Mesendoderm (in vitro differentiated cells): ENCODE measurements around the gene LCLAT1.
"Not testable (repeated sequence)": the region's sequence is repeated elsewhere in the genome, so short reads cannot be mapped to it uniquely, and the experiment has no call there.

Source experiments
- DNase-seq: peaks from one replicate; pipeline ENCODE4 v3.0.0; 2013
- H2AK5ac ChIP-seq: 2 replicates; pipeline ENCODE4 v1.6.1; 2013; ENCODE audit warnings: low read length, inconsistent platforms
- H2BK120ac ChIP-seq: 2 replicates; pipeline ENCODE4 v1.6.1; 2013; ENCODE audit warnings: low read depth, mild to moderate bottlenecking, low read length, moderate library complexity, mixed read lengths
- H2BK15ac ChIP-seq: replicated peaks from 2 replicates; pipeline ENCODE4 v1.6.1; 2013; ENCODE audit warnings: low read depth, mild to moderate bottlenecking, moderate library complexity
- H2BK5ac ChIP-seq: 2 replicates; pipeline ENCODE4 v1.6.1; 2013; ENCODE audit warnings: low read length, inconsistent platforms
- H3K18ac ChIP-seq: 2 replicates; pipeline ENCODE4 v1.6.1; 2013; ENCODE audit warnings: mild to moderate bottlenecking, low read length, mixed read lengths
- H3K23ac ChIP-seq: one replicate; pipeline ENCODE4 v1.6.1; 2013; ENCODE audit warnings: low read length
- H3K27ac ChIP-seq: 2 replicates; pipeline ENCODE4 v1.5.1; 2013; ENCODE audit warnings: low read depth, mild to moderate bottlenecking, inconsistent platforms, low read length, moderate library complexity
- H3K27me3 ChIP-seq: 2 replicates; pipeline ENCODE4 v1.6.1; 2013; ENCODE audit warnings: low read length, control low read depth, mild to moderate bottlenecking, inconsistent platforms; ENCODE audit not compliant: insufficient read depth, poor library complexity
- H3K36me3 ChIP-seq: 2 replicates; pipeline ENCODE4 v1.6.1; 2013; ENCODE audit warnings: low read length, inconsistent platforms; ENCODE audit not compliant: control insufficient read depth, insufficient read depth
- H3K4ac ChIP-seq: one replicate; pipeline ENCODE4 v1.6.1; 2013; ENCODE audit warnings: low read depth, mild to moderate bottlenecking, low read length, moderate library complexity
- H3K4me1 ChIP-seq: 2 replicates; pipeline ENCODE4 v1.6.1; 2013; ENCODE audit warnings: low read depth, low read length, inconsistent platforms; ENCODE audit not compliant: control insufficient read depth
- H3K4me2 ChIP-seq: 2 replicates; pipeline ENCODE4 v1.6.1; 2013; ENCODE audit warnings: low read length
- H3K4me3 ChIP-seq: 2 replicates; pipeline ENCODE4 v1.5.1; 2013; ENCODE audit warnings: mild to moderate bottlenecking, low read length
- H3K56ac ChIP-seq: one replicate; pipeline ENCODE4 v1.6.1; 2013; ENCODE audit warnings: low read length
- H3K79me1 ChIP-seq: 2 replicates; pipeline ENCODE4 v1.6.1; 2013; ENCODE audit warnings: low read length, inconsistent platforms
- H3K79me2 ChIP-seq: 2 replicates; pipeline ENCODE4 v1.6.1; 2013; ENCODE audit warnings: mild to moderate bottlenecking, low read length; ENCODE audit not compliant: control insufficient read depth, insufficient read depth
- H3K9ac ChIP-seq: 2 replicates; pipeline ENCODE4 v1.6.1; 2013; ENCODE audit warnings: low read length, inconsistent platforms
- H4K5ac ChIP-seq: one replicate; pipeline ENCODE4 v1.6.1; 2013; ENCODE audit warnings: low read length
- H4K8ac ChIP-seq: one replicate; pipeline ENCODE4 v1.6.1; 2013; ENCODE audit warnings: low read depth, mild to moderate bottlenecking, control low read depth, low read length, moderate library complexity
- WGBS: extraction: QIAGEN DNeasy Blood & Tissue Kit; methylation state at CpG from one replicate; pipeline ENCODE4 v1.1.7; 2013; ENCODE audit warnings: low lambda C conversion rate, missing lambda C conversion rate; ENCODE audit not compliant: insufficient coverage; ENCODE audit errors: extremely low coverage; 5-methylcytosine and 5-hydroxymethylcytosine counted together

LCLAT1 gene

GRCh38 chr2:30511122-30512083 lies 64.4 kb downstream of the LCLAT1 start:
- no peak overlapping the region for H3K27ac ChIP-seq
- H2BK5ac ChIP-seq = peak overlapping the region; percentile 38
- peak overlapping the region; percentile 78 for H2BK15ac ChIP-seq
- H3K4ac ChIP-seq = peak overlapping the region; percentile 55
- peaks cover 9% of the 10 kb centered on the region for H3K4me1 ChIP-seq
- no CpG with 5 or more reads among the region's 8 CpGs for WGBS
- H3K79me1 ChIP-seq = peaks cover 17% of the 10 kb centered on the region
- H3K9ac ChIP-seq = no peak overlapping the region
- no peaks in the 10 kb centered on the region for H3K27me3 ChIP-seq
- DNase-seq = peak; percentile 29
- H2BK120ac ChIP-seq = peak overlapping the region; percentile 28
- H3K18ac ChIP-seq = peak overlapping the region; percentile 60
- H3K4me2 ChIP-seq = no peak overlapping the region
- H4K5ac ChIP-seq = no peak overlapping the region
- H2AK5ac ChIP-seq = no peak overlapping the region
- H3K79me2 ChIP-seq = peaks cover 10% of the 10 kb centered on the region
- H3K23ac ChIP-seq = no peak overlapping the region
- H3K4me3 ChIP-seq = no peak overlapping the region
- no peaks in the 10 kb centered on the region for H3K36me3 ChIP-seq
- peak overlapping the region; percentile 12 for H3K56ac ChIP-seq
- no peak overlapping the region for H4K8ac ChIP-seq

- Histone ChIP-seq H3K56ac (no peak overlapping the region), H2BK5ac (no peak overlapping the region)
Observed at GRCh38 chr2:30512243-30512886, 65.3 kb downstream of the LCLAT1 start.

GRCh38 chr2:30513649-30514048 lies 66.6 kb downstream of the LCLAT1 start:
- H2BK120ac ChIP-seq, H3K27me3 ChIP-seq, H4K8ac ChIP-seq, H2BK15ac ChIP-seq, H3K23ac ChIP-seq, H3K4me2 ChIP-seq, H2BK5ac ChIP-seq, H3K4ac ChIP-seq, H3K4me3 ChIP-seq, H3K36me3 ChIP-seq, H3K4me1 ChIP-seq, H4K5ac ChIP-seq, H2AK5ac ChIP-seq, H3K18ac ChIP-seq, H3K56ac ChIP-seq, H3K79me2 ChIP-seq, H3K9ac ChIP-seq: not testable (repeated sequence)
- H3K27ac ChIP-seq = peak overlapping the region; percentile 49
- H3K79me1 ChIP-seq = peaks cover 14% of the 10 kb centered on the region
- peak; percentile 84 for DNase-seq
- WGBS = no CpG with 5 or more reads among the region's 5 CpGs

More at GRCh38 chr2:30512243-30512886, 65.3 kb downstream of the LCLAT1 start:
- Histone ChIP-seq H4K8ac (no peak overlapping the region), H3K36me3 (no peaks in the 10 kb centered on the region), H2BK120ac (no peak overlapping the region), H3K18ac (no peak overlapping the region), H3K27ac (no peak overlapping the region), H4K5ac (no peak overlapping the region), H2AK5ac (no peak overlapping the region), H3K4ac (no peak overlapping the region), H3K4me3 (no peak overlapping the region), H3K4me1 (peaks cover 9% of the 10 kb centered on the region), H3K23ac (no peak overlapping the region), H3K79me2 (peaks cover 9% of the 10 kb centered on the region), H3K27me3 (no peaks in the 10 kb centered on the region), H2BK15ac (no peak overlapping the region), H3K4me2 (no peak overlapping the region), H3K79me1 (peaks cover 17% of the 10 kb centered on the region), H3K9ac (no peak overlapping the region)
- no CpG with 5 or more reads among the region's 3 CpGs for WGBS
- DNase-seq = peak; percentile 76

GRCh38 chr2:30514134-30514847 lies 67.2 kb downstream of the LCLAT1 start:
- Histone ChIP-seq H2AK5ac (no peak overlapping the region), H3K56ac (no peak overlapping the region), H3K9ac (no peak overlapping the region), H3K18ac (peak overlapping the region; percentile 92), H2BK5ac (peak overlapping the region; percentile 86), H4K8ac (no peak overlapping the region), H3K4me3 (no peak overlapping the region), H2BK120ac (peak overlapping the region; percentile 45), H2BK15ac (no peak overlapping the region), H3K27me3 (no peaks in the 10 kb centered on the region), H3K4ac (peak overlapping the region; percentile 81), H3K79me2 (peaks cover 6% of the 10 kb centered on the region), H4K5ac (no peak overlapping the region), H3K79me1 (peaks cover 14% of the 10 kb centered on the region), H3K23ac (no peak overlapping the region), H3K36me3 (no peaks in the 10 kb centered on the region), H3K27ac (peak overlapping the region; percentile 49), H3K4me2 (no peak overlapping the region), H3K4me1 (peaks cover 9% of the 10 kb centered on the region)
- WGBS = no CpG with 5 or more reads among the region's 2 CpGs
- DNase-seq = peak; percentile 36

GRCh38 chr2:30514848-30515435 lies 67.9 kb downstream of the LCLAT1 start:
- Histone ChIP-seq H3K23ac (no peak overlapping the region), H2BK5ac (peak overlapping the region; percentile 25), H3K4me3 (no peak overlapping the region), H3K27me3 (no peaks in the 10 kb centered on the region), H4K5ac (no peak overlapping the region), H3K18ac (peak overlapping the region; percentile 61), H3K4me1 (peaks cover 7% of the 10 kb centered on the region), H3K4me2 (no peak overlapping the region), H3K79me1 (peaks cover 11% of the 10 kb centered on the region), H3K9ac (no peak overlapping the region), H4K8ac (no peak overlapping the region), H3K79me2 (peaks cover 3% of the 10 kb centered on the region), H3K56ac (no peak overlapping the region), H2BK120ac (peak overlapping the region; percentile 45), H3K27ac (no peak overlapping the region), H3K36me3 (no peaks in the 10 kb centered on the region), H3K4ac (no peak overlapping the region), H2AK5ac (no peak overlapping the region), H2BK15ac (no peak overlapping the region)
- no peak for DNase-seq
- WGBS = 100% methylated on average over 1 of the region's 4 CpGs
